ENCODE measurements around the gene MANBA.

The MANBA gene

DNA sequence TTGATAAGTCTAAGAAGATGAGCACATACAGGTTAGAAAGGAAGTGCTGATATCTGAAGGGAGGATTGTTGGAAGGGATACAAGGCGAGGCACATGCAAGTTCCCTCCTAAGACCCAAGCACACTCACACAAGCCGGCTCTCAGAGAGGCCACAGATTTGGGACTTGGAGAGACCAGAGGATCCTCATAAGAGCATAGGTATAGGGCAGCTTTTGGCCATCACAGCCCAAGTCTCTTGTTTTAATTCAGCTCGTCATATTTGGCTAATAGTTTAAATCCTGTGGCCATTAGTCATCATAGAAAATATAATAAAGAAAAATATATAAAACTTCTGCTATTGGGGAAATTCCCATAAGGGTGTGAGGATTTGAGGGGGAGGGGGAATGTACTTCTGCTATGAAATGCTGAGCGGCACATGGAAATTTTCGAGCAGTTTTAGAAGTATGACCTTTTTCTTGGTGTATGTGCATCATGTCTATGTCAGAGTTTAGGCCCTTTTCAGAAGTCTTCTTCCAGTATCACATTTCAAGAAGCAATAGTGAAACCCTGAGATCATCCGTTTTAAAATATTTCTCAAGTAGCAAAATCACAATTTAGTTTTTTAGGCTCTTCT lies 161.9 kb downstream of the MANBA start:
- TF ChIP-seq ZNF274 (IDR thresholded peaks at IDR 0.05; ENCODE audit: low read depth, low read length), result no peak
- peak overlapping the region; percentile 42; the same call in 1 of the 2 replicates for H3K4me3 ChIP-seq (ENCODE audit: low read length)

DNA sequence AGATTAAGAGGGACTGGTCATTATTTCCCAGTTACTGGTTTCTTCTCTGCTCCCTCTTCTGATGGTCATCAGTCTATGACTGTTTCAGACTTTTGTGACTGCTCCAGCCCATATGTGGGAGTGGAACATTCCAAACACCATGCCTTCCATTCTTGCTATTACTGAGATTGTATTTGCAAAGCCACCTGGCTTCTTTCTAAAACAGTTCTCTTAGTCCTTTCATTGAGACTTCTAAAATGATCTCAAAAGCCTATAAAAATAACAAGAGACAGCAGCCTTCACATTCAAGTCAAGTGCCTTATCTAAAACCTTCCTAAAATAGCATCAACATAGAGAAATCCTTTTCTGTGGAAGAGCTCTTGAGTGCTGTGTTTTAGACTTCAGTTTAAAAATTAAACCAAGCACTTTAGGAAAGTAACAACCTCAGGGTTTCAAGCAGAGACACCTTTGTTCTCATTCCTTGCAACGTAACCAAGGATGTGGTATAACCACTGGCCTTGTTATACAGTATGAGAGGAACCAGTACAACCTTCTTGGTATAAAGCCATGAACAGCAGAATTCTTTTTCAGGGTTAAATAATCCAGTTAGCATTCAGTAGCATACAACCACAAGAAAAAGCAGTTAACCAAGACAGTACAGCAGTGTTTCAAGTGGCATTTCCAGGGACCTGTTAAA lies 162.5 kb downstream of the MANBA start:
- TF ChIP-seq ZNF274 (IDR thresholded peaks at IDR 0.05; ENCODE audit: low read depth, low read length), result no peak
- peak overlapping the region; percentile 24; the same call in 1 of the 2 replicates for H3K4me3 ChIP-seq (ENCODE audit: low read length)

DNA sequence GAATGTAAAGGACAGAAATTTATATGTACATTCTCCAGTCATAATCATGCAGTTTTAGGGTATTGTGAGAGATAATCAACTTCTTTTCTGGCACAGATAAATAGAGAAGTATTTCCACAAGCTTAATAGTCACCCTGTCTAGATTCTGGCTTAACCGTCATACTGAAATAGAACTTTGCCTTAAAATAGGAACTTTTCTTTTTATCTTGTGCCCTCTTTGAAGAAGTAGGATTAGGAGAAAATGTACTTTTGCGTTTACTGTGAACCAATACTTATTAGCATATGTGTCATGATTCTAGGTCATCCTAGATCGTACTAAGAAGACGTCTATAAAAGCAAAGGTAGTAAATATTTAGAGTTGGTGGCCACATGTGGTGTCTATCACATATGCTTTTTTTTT lies 164.2 kb downstream of the MANBA start:
- no peak overlapping the region for H3K4me3 ChIP-seq (ENCODE audit: low read length)
- TF ChIP-seq ZNF274 (IDR thresholded peaks at IDR 0.05; ENCODE audit: low read depth, low read length), result no peak

DNA sequence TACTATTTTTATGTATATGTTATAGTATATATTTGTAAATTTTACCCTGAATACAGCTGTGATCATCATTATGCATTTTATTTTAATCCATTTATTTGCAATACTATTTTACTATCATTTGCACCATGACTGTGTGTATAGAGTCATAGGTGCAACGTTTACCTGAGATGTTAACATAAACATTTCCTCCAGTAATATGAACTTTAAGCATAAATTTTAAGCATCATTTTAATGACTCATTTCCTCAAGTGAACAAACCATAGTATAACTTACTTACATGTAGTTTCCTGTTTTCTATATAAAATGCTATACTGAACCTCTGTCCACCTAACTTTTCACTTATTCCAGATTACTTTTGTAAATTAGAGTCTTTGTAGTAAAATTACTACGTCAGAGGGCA lies 166.8 kb downstream of the MANBA start:
- no peak for TF ChIP-seq ZNF274 (IDR thresholded peaks at IDR 0.05; ENCODE audit: low read depth, low read length)
- H3K4me3 ChIP-seq (ENCODE audit: low read length), result no peak overlapping the region

DNA sequence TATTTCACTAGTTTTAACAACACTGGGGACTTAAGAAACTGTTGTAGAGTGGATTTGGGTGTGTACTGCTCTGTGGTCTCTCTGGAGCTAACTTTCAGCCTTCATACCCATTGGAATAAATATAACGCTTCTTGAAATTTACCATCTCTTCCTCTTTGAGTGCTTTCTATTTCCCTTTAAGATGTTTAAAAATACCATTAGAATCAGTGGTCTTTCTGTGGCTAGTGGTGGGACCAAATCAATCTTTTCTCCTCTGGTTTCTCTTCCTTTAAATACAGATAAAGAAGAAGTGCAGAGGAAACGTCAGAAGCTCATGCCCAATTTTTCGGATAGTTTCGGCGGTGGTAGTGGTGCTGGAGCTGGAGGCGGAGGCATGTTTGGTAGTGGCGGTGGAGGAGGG lies 167.6 kb downstream of the MANBA start:
- no peak for TF ChIP-seq ZNF274 (IDR thresholded peaks at IDR 0.05; ENCODE audit: low read depth, low read length)
- no peak overlapping the region for H3K4me3 ChIP-seq (ENCODE audit: low read length)

DNA sequence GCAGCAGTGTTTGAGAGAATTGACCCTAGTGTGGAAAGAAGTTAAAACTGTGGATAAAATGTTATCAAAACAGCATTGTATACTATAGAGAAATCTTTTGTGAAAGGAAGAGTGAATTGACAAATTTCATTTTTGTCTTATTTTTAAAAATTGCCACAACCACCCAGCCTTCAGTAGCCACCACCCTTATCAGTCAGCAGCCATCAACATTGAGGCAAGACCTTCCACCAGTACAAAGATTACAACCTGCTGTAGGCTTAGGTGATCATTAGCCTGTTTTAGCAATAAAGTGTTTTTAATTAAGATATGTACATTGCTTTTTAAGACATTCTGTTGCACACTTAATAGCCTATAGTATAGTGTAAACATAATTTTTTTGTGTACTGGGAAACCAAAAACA lies 168.5 kb downstream of the MANBA start:
- TF ChIP-seq ZNF274 (IDR thresholded peaks at IDR 0.05; ENCODE audit: low read depth, low read length), result no peak
- no peak overlapping the region for H3K4me3 ChIP-seq (ENCODE audit: low read length)

DNA sequence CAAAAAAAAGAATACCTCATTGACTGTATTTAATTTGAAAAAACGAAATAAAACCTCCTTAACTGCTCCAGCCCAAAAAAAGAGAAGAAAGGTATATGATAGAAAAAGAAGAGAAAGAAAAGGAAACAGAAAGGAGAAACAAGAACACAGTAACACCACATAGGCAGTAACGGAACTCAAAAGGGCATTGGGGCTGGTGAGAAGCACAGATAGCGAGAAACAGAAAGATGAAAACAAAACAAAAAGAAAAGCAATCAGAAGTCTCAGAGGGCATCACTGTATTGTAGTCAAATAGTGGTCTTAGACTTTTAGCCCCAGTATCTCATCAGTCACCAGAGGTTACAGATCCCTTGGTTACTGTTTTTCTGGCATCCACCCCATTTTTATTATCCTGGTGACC lies 171.0 kb downstream of the MANBA start:
- TF ChIP-seq ZNF274 (IDR thresholded peaks at IDR 0.05; ENCODE audit: low read depth, low read length), result no peak
- no peak overlapping the region for H3K4me3 ChIP-seq (ENCODE audit: low read length)

DNA sequence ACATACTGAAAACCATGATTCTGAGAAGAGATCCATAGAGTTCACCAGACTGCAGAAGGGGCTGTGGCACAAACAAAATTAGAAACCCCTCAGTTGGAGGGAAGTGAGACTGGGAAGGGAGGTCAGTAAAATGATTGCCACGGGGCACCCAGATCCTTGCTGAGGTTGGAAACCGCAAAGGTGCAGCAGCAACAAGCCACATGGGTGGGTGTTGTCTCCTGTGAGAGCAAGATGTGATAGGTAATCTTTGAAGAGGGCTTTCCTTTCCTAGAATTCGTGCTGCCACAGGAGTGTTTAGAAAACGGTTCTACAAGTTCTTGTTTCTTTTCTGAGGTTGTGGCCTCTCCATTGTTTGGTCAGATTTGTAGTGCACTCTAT lies 174.1 kb downstream of the MANBA start:
- no peak overlapping the region for H3K4me3 ChIP-seq (ENCODE audit: low read length)
- no peak for TF ChIP-seq ZNF274 (IDR thresholded peaks at IDR 0.05; ENCODE audit: low read depth, low read length)

DNA sequence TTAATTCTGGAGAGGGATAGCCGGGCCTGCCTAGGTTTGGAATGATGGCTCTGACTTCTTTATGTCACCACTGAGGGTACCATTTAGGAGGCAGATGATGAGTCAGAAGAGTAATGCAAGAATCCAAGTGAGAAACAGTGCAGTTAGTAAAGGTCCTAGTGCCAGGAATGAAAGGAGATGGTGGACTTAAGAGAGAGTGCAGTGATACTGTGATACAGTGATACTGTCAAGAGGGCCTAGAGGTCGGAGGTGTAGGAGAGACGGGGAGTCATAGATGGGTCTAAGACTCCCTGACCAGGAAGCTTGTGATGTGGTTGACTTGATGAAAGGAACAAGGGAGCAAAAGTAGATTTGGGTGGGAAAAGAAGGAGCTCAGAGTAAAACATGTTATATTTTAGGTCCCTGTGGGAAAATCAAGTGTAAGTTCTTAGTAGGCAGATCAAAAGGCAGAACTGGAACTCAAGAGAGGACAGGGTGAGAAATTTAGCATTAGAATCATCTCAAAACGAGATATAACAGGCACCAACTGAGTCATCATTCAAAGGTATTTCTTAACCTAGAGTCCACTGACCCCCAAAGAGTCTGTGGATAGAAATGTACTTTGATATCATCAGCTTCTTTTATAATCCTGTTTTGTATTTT lies 174.6 kb downstream of the MANBA start:
- TF ChIP-seq ZNF274 (IDR thresholded peaks at IDR 0.05; ENCODE audit: low read depth, low read length), result no peak
- no peak overlapping the region; the same call in 1 of the 2 replicates for H3K4me3 ChIP-seq (ENCODE audit: low read length)

DNA sequence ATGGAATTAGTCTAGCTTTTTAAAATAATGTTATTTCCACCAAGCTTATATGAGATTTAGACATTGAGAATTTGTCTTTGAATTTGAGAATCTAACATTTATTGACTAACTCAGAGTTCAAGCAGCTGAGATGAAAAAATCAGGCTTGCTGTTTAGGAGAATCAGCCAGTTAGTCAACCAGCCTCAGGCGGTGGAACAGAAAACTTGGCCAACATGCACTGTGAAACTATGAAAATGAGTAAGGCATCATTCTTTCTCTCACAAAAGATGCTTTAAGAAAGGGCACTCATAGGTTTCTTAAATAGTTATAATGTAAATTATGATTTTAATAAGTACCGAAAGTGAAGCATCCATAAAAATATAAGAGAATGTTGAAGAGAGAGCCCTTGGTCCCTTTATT lies 175.4 kb downstream of the MANBA start:
- H3K4me3 ChIP-seq (ENCODE audit: low read length), result no peak overlapping the region
- no peak for TF ChIP-seq ZNF274 (IDR thresholded peaks at IDR 0.05; ENCODE audit: low read depth, low read length)

DNA sequence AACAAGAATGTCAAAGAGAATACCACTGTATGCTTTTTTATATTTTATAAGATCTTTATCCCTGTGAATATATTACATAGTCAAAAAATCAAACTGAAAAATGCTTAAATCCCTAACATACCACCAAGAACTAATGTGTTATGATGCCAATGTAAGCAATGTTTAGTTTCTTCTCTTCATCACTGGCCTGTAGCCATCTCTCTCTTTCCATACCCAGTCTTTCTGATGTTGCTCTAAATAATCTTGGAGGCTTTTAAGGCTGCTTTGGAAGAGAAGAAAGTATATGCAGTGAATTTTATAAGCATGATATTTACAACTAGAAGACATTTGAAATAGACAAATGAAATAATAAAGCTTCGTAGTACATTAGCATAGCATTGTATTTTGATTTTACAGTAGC lies 176.7 kb downstream of the MANBA start:
- TF ChIP-seq ZNF274 (IDR thresholded peaks at IDR 0.05; ENCODE audit: low read depth, low read length), result no peak
- H3K4me3 ChIP-seq (ENCODE audit: low read length), result no peak overlapping the region
